HepG2 (cell line): ENCODE results near the gene COPZ1. TPM values are rescaled to one million over a fixed set of nuclear protein-coding genes. Genes with fewer than 3 reads are reported as not detected.

Experiments
- BATF2 ChIP-seq: sonication (generic); formaldehyde crosslinking; IDR thresholded peaks from 2 replicates; pipeline ENCODE4 v1.8.0; 2022; ENCODE audit warnings: mild to moderate bottlenecking, missing genetic modification reagents, moderate library complexity
- ETV5 ChIP-seq: IDR thresholded peaks from 2 replicates; pipeline ENCODE4 v1.6.1; 2018; ENCODE audit warnings: missing biosample characterization, missing genetic modification reagents, inconsistent platforms, borderline replicate concordance
- GATAD2A ChIP-seq: IDR thresholded peaks from 2 replicates; pipeline ENCODE4 v1.6.1; 2016
- MAZ ChIP-seq, 2 experiments: sonication (generic) in 1 of 2; formaldehyde crosslinking in 1 of 2; IDR thresholded peaks; 2 replicates each; pipeline versions ENCODE4 v1.5.0 to v1.6.1; 2012 to 2020; ENCODE audit warnings: low read depth in 2 of 2, mild to moderate bottlenecking in 2 of 2, borderline replicate concordance in 1 of 2, improper control_type of control experiment in 1 of 2, low read length in 1 of 2, missing genetic modification reagents in 1 of 2, moderate library complexity in 1 of 2
- MNT ChIP-seq: fragments of 450-650 bp; IDR thresholded peaks from 2 replicates; pipeline ENCODE4 v1.6.1; 2016
- MXI1 ChIP-seq: IDR thresholded peaks from 3 replicates; pipeline ENCODE4 v1.6.1; 2012; ENCODE audit warnings: low read depth, low read length, inconsistent platforms, borderline replicate concordance
- NBN ChIP-seq: fragments of 450-650 bp; conservative IDR thresholded peaks from 2 replicates; pipeline ENCODE4 v1.6.1; 2017
- SP4 ChIP-seq: sonication (generic); formaldehyde crosslinking; IDR thresholded peaks from 2 replicates; pipeline ENCODE4 v1.8.1; 2023; ENCODE audit warnings: mild to moderate bottlenecking, missing genetic modification reagents
- SSRP1 ChIP-seq: IDR thresholded peaks from 2 replicates; pipeline ENCODE4 v1.6.1; 2016; ENCODE audit warnings: control low read depth
- TGIF2 ChIP-seq: IDR thresholded peaks from 2 replicates; pipeline ENCODE4 v1.6.1; 2016; ENCODE audit warnings: control low read depth, missing compliant biosample characterization
- U2AF2 ChIP-seq: fragments of 200-400 bp; formaldehyde crosslinking; IDR thresholded peaks from 2 replicates; pipeline ENCODE4 v1.6.1; 2017; ENCODE audit warnings: low read depth, mild to moderate bottlenecking, low read length
- ZNF660 ChIP-seq: sonication (generic); formaldehyde crosslinking; IDR thresholded peaks from 2 replicates; pipeline ENCODE4 v1.5.1; 2020; ENCODE audit warnings: mild to moderate bottlenecking, low read depth, missing genetic modification reagents, borderline replicate concordance
- ZNF687 ChIP-seq: sonication (generic); formaldehyde crosslinking; IDR thresholded peaks from 2 replicates; pipeline ENCODE4 v1.5.1; 2020; ENCODE audit warnings: mild to moderate bottlenecking, missing genetic modification reagents, moderate library complexity
- ZNF883 ChIP-seq: sonication (generic); formaldehyde crosslinking; IDR thresholded peaks from 2 replicates; pipeline ENCODE4 v1.5.1; 2020; ENCODE audit warnings: mild to moderate bottlenecking, missing genetic modification reagents; ENCODE audit errors: not compliant biosample characterization
- polyA plus RNA-seq, 8 experiments: library from polyadenylated mRNA; depleted of rRNA in 3 of 8; stranded (reverse) in 7 of 8; unstranded in 1 of 8; fragments of >200 nt; fragmentation: Illumina TruSeq in 4 of 8; extraction: Trizol in 4 of 8; gene quantifications; 2 replicates each; pipeline versions ENCODE4 v1.2.1 to v1.2.3, GENCODE V29; 2011 to 2016; ENCODE audit warnings: low read depth in 4 of 8, missing spikeins in 1 of 8, mixed read lengths in 1 of 8; ENCODE audit not compliant: insufficient read depth in 1 of 8
- total RNA-seq, 5 experiments: library from RNA; depleted of rRNA; stranded (reverse); fragments of >200 nt; fragmentation: Illumina TruSeq; extraction: Trizol; gene quantifications; 2 replicates each; pipeline ENCODE4 v1.2.3, GENCODE V29; 2016; ENCODE audit warnings: low read depth in 1 of 5
- TF ChIP-seq, protein P1 (sequence below): sonication (generic); formaldehyde crosslinking; IDR thresholded peaks from 2 replicates; pipeline ENCODE4 v1.5.1; 2020; ENCODE audit warnings: missing genetic modification reagents, mild to moderate bottlenecking, borderline replicate concordance
- TF ChIP-seq, protein P2 (sequence below): sonication (generic); formaldehyde crosslinking; IDR thresholded peaks from 2 replicates; pipeline ENCODE4 v1.9.0; 2021; ENCODE audit warnings: missing genetic modification reagents, borderline replicate concordance
- TF ChIP-seq, protein P3 (sequence below): sonication (generic); formaldehyde crosslinking; IDR thresholded peaks from 2 replicates; pipeline ENCODE4 v1.8.1; 2023; ENCODE audit warnings: missing genetic modification reagents, mild to moderate bottlenecking, borderline replicate concordance

The COPZ1 gene
- total and polyA plus RNA-seq, 2 of the 13 experiments (the other 11 are each of a cell fraction or from before 2014, with no cell fraction given) = 125 to 184 TPM

- TF ChIP-seq BATF2 (CRISPR knock-in tag) = no peak
- TF ChIP-seq, protein P1, sequence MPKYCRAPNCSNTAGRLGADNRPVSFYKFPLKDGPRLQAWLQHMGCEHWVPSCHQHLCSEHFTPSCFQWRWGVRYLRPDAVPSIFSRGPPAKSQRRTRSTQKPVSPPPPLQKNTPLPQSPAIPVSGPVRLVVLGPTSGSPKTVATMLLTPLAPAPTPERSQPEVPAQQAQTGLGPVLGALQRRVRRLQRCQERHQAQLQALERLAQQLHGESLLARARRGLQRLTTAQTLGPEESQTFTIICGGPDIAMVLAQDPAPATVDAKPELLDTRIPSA (CRISPR knock-in tag) = no peak
- TF ChIP-seq SP4 = peak; percentile 20; the same call in 1 of the 2 replicates
- TF ChIP-seq, protein P2, sequence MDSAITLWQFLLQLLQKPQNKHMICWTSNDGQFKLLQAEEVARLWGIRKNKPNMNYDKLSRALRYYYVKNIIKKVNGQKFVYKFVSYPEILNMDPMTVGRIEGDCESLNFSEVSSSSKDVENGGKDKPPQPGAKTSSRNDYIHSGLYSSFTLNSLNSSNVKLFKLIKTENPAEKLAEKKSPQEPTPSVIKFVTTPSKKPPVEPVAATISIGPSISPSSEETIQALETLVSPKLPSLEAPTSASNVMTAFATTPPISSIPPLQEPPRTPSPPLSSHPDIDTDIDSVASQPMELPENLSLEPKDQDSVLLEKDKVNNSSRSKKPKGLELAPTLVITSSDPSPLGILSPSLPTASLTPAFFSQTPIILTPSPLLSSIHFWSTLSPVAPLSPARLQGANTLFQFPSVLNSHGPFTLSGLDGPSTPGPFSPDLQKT = no peak
- TF ChIP-seq TGIF2 (CRISPR knock-in tag) = peak; percentile 66
- peak; percentile 84 for TF ChIP-seq GATAD2A (CRISPR knock-in tag)
- TF ChIP-seq MXI1 = peak; percentile 40; the same call in 1 of the 3 replicates
- TF ChIP-seq SSRP1 (CRISPR knock-in tag) = 0 out of 2 replicates have a peak, but pooled peaks have one; percentile 71
- TF ChIP-seq MAZ (IDR thresholded peaks at IDR 0.05; ENCODE audit: borderline replicate concordance, low read depth, low read length) = 0 out of 2 replicates have a peak, but pooled peaks have one; percentile 63
- no peak for TF ChIP-seq MAZ (CRISPR knock-in tag; IDR thresholded peaks at IDR 0.05; ENCODE audit: low read depth)
- no peak for TF ChIP-seq ZNF660 (CRISPR knock-in tag)
- TF ChIP-seq ZNF883 (CRISPR knock-in tag) = peak; percentile 38
- TF ChIP-seq, protein P3, sequence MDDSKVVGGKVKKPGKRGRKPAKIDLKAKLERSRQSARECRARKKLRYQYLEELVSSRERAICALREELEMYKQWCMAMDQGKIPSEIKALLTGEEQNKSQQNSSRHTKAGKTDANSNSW (CRISPR knock-in tag) = no peak
- TF ChIP-seq ZNF687 (CRISPR knock-in tag) = peak; percentile 90
- TF ChIP-seq NBN = no peak
- TF ChIP-seq MNT = no peak
- TF ChIP-seq ETV5 (CRISPR knock-in tag) = peak; percentile 47; the same call in 1 of the 2 replicates
- TF ChIP-seq U2AF2 = no peak
These were observed 30.6 kb upstream of the COPZ1 start (continued) for GRCh38 chr12:54294152-54294952.
